ENCODE results near the gene ATP6V0C. TPM values are rescaled to one million over a fixed set of nuclear protein-coding genes. Genes with fewer than 3 reads are reported as not detected.

ATP6V0C gene
- total and polyA plus RNA-seq, 4 donors, result 39.0 to 410 (median 250) TPM

GRCh38 chr16:2496223-2497115 lies 17.3 kb upstream of the ATP6V0C start:
- ATAC-seq (ENCODE audit: insufficient read depth, low FRiP score) (no peak), DNase-seq (no peak)
- Histone ChIP-seq H3K36me3 (ENCODE audit: control insufficient read depth in 4 of 4, insufficient read depth in 4 of 4, low read length in 4 of 4) (peaks cover 0 to 31% (median 15%) of the 10 kb centered on the region in 4 donors), H3K27me3 (ENCODE audit: control insufficient read depth in 3 of 3, insufficient read depth in 3 of 3, low read length in 2 of 3) (no peaks in the 10 kb centered on the region), H3K27ac (ENCODE audit: low read depth in 1 of 2, low read length in 1 of 2) (no peak overlapping the region), H3K9me3 (ENCODE audit: control insufficient read depth in 4 of 4, insufficient read depth in 3 of 4, low read length in 3 of 4) (no peaks in the 10 kb centered on the region), H3K4me3 (no peak overlapping the region), H3K9ac (ENCODE audit: insufficient read depth in 1 of 2, low read length in 2 of 2) (no peak overlapping the region), H3K4me1 (ENCODE audit: control insufficient read depth in 5 of 5, insufficient read depth in 5 of 5, low read length in 5 of 5) (peaks cover under 1 to 34% (median 10%) of the 10 kb centered on the region in 5 donors)
- TF ChIP-seq CTCF (IDR thresholded peaks at IDR 0.05; ENCODE audit: control extremely low read depth, extremely low read depth), result no peak
- WGBS, 2 donors, result 96% methylated on average over 62 of the region's 62 CpGs

GRCh38 chr16:2497116-2497630 lies 16.6 kb upstream of the ATP6V0C start:
- WGBS, 2 donors, result 54 to 75% methylated on average over 21 of the region's 21 CpGs
- DNase-seq (peak; percentile 47 to 69 (median 54)), ATAC-seq (ENCODE audit: insufficient read depth, low FRiP score) (no peak)
- Histone ChIP-seq H3K4me3 (no peak overlapping the region), H3K27me3 (ENCODE audit: control insufficient read depth in 3 of 3, insufficient read depth in 3 of 3, low read length in 2 of 3) (no peaks in the 10 kb centered on the region), H3K9me3 (ENCODE audit: control insufficient read depth in 4 of 4, insufficient read depth in 3 of 4, low read length in 3 of 4) (no peaks in the 10 kb centered on the region), H3K27ac (ENCODE audit: low read depth in 1 of 2, low read length in 1 of 2) (no peak overlapping the region), H3K9ac (ENCODE audit: insufficient read depth in 1 of 2, low read length in 2 of 2) (no peak overlapping the region), H3K36me3 (ENCODE audit: control insufficient read depth in 4 of 4, insufficient read depth in 4 of 4, low read length in 4 of 4) (peaks cover 0 to 36% (median 15%) of the 10 kb centered on the region in 4 donors), H3K4me1 (ENCODE audit: control insufficient read depth in 5 of 5, insufficient read depth in 5 of 5, low read length in 5 of 5) (peaks cover 5 to 41% (median 10%) of the 10 kb centered on the region in 5 donors)
- no peak for TF ChIP-seq CTCF (IDR thresholded peaks at IDR 0.05; ENCODE audit: control extremely low read depth, extremely low read depth)

DNA sequence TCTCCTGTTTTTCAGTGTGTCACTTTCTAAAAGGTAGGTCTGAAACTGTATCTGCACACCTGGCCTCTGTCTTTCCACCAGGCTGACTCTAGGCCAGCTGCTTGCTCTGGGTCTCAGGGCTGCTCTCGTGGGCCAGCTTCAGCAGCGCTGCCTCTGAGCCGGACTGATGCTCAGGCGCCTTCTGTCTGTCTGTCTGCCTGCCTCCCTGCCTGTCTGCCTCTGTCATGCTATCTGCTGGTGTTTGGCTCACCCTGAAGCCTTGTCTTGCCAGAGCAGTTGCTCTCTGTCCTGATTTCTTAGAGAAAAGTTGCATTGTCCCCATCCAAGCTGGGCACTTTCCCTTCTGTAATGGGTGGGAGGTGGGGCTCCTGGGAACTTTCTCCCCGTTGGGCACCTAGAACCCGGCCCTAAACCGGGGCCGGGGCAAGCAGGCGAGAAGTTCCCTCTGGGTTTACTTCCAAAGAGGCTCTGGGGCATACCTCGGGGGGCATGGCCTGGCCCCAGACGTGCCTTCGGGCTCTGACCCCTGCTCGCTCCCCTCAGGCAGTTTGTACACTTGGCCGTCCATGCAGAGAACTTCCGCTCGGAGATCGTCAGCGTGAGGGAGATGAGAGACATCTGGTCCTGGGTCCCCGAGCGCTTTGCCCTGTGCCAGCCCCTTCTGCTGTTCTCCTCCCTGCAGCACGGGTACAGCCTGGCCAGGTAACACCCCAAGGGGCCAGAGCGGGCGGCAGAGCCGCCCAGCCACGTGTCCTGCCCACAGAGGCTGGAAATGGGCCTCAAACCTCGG lies 15.9 kb upstream of the ATP6V0C start:
- peak; percentile 77 to 90 (median 83) for DNase-seq
- Histone ChIP-seq H3K9ac (ENCODE audit: insufficient read depth in 1 of 2, low read length in 2 of 2) (no peak overlapping the region), H3K27me3 (ENCODE audit: control insufficient read depth in 3 of 3, insufficient read depth in 3 of 3, low read length in 2 of 3) (no peaks in the 10 kb centered on the region), H3K36me3 (ENCODE audit: control insufficient read depth in 4 of 4, insufficient read depth in 4 of 4, low read length in 4 of 4) (peaks cover 0 to 37% (median 18%) of the 10 kb centered on the region in 4 donors), H3K4me3 (no peak overlapping the region), H3K9me3 (ENCODE audit: control insufficient read depth in 4 of 4, insufficient read depth in 3 of 4, low read length in 3 of 4) (no peaks in the 10 kb centered on the region), H3K27ac (ENCODE audit: low read depth in 1 of 2, low read length in 1 of 2) (no peak overlapping the region), H3K4me1 (ENCODE audit: control insufficient read depth in 5 of 5, insufficient read depth in 5 of 5, low read length in 5 of 5) (peaks cover 5 to 48% (median 10%) of the 10 kb centered on the region in 5 donors)
- ATAC-seq (ENCODE audit: insufficient read depth, low FRiP score), result no peak
- no peak for TF ChIP-seq CTCF (IDR thresholded peaks at IDR 0.05; ENCODE audit: control extremely low read depth, extremely low read depth)
- WGBS, 2 donors, result 77 to 81% methylated on average over 26 of the region's 26 CpGs
